HL-60 (cell line): Measurements from ENCODE around the gene CALR3.

Experiments used
- DNase-seq, 2 experiments: peaks; one replicate each; pipeline ENCODE4 v3.0.0-alpha.2; 2010 to 2020; ENCODE audit warnings: low read depth in 1 of 2, low spot score in 1 of 2
- H3K27ac ChIP-seq: fragments of 250-450 bp; sonication (Bioruptor Pico); replicated peaks from 2 replicates; pipeline ENCODE4 v1.5.1; 2020; ENCODE audit warnings: mild to moderate bottlenecking, moderate library complexity
- H3K27me3 ChIP-seq: fragments of 250-450 bp; sonication (Bioruptor Pico); 2 replicates; pipeline ENCODE4 v1.5.1; 2021; ENCODE audit warnings: mild to moderate bottlenecking, moderate library complexity; ENCODE audit not compliant: insufficient read depth, poor library complexity, severe bottlenecking
- H3K4me3 ChIP-seq: replicated peaks from 2 replicates; pipeline ENCODE4 v1.5.1; 2011; ENCODE audit warnings: mild to moderate bottlenecking, control low read depth, low read length; ENCODE audit not compliant: insufficient read depth
- GABPA ChIP-seq: IDR thresholded peaks from 2 replicates; pipeline ENCODE4 v1.6.1; 2012; ENCODE audit warnings: low read depth
- POLR2AphosphoS5 ChIP-seq: IDR thresholded peaks from 2 replicates; pipeline ENCODE4 v1.6.1; 2012; ENCODE audit warnings: low read depth
- SPI1 ChIP-seq: IDR thresholded peaks from 2 replicates; pipeline ENCODE4 v1.6.1; 2012; ENCODE audit warnings: low read depth, mild to moderate bottlenecking, borderline replicate concordance
- TF ChIP-seq, protein P1 (sequence below): IDR thresholded peaks from 2 replicates; pipeline ENCODE4 v1.6.1; 2012; ENCODE audit warnings: low read depth; ENCODE audit not compliant: insufficient replicate concordance
- TF ChIP-seq, protein P2 (sequence below): IDR thresholded peaks from one replicate; pipeline ENCODE4 v1.5.1; 2011; ENCODE audit warnings: low read length, control low read depth, inconsistent platforms; ENCODE audit not compliant: insufficient read depth

CALR3 gene

DNA sequence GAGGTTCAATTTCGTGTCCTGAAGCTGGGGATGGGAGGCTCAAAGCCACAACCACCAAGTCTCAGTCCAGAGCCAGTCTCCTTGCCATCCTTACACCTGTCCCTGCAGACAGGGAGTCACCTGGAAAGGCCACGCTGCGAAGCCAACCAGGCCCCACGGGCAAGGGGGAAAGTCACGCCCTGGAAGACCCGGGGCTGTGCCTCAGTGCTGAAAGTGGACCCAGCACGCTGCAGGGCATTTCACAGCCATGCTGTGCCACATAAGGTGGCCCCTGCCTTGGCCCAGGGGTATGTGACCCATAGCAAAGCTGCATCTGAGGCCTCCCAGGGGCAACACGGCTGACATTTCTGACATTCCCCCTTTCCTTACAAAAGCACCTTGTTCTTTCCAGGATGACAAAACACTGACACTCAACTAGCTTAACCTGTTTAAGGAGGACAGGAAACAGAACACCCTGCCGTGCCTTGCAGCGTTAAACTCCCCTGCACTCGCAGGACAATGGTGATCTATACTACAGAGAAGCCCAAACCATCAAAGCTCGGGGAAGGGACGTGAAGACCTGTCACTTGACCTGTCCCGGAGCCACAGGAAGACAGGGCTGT is 31.5 kb upstream of the CALR3 start:
- DNase-seq = no peak
- no peaks in the 10 kb centered on the region for H3K27me3 ChIP-seq
- no peak overlapping the region for H3K4me3 ChIP-seq
- TF ChIP-seq, protein P1, sequence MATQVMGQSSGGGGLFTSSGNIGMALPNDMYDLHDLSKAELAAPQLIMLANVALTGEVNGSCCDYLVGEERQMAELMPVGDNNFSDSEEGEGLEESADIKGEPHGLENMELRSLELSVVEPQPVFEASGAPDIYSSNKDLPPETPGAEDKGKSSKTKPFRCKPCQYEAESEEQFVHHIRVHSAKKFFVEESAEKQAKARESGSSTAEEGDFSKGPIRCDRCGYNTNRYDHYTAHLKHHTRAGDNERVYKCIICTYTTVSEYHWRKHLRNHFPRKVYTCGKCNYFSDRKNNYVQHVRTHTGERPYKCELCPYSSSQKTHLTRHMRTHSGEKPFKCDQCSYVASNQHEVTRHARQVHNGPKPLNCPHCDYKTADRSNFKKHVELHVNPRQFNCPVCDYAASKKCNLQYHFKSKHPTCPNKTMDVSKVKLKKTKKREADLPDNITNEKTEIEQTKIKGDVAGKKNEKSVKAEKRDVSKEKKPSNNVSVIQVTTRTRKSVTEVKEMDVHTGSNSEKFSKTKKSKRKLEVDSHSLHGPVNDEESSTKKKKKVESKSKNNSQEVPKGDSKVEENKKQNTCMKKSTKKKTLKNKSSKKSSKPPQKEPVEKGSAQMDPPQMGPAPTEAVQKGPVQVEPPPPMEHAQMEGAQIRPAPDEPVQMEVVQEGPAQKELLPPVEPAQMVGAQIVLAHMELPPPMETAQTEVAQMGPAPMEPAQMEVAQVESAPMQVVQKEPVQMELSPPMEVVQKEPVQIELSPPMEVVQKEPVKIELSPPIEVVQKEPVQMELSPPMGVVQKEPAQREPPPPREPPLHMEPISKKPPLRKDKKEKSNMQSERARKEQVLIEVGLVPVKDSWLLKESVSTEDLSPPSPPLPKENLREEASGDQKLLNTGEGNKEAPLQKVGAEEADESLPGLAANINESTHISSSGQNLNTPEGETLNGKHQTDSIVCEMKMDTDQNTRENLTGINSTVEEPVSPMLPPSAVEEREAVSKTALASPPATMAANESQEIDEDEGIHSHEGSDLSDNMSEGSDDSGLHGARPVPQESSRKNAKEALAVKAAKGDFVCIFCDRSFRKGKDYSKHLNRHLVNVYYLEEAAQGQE = no peak
- TF ChIP-seq, protein P2, sequence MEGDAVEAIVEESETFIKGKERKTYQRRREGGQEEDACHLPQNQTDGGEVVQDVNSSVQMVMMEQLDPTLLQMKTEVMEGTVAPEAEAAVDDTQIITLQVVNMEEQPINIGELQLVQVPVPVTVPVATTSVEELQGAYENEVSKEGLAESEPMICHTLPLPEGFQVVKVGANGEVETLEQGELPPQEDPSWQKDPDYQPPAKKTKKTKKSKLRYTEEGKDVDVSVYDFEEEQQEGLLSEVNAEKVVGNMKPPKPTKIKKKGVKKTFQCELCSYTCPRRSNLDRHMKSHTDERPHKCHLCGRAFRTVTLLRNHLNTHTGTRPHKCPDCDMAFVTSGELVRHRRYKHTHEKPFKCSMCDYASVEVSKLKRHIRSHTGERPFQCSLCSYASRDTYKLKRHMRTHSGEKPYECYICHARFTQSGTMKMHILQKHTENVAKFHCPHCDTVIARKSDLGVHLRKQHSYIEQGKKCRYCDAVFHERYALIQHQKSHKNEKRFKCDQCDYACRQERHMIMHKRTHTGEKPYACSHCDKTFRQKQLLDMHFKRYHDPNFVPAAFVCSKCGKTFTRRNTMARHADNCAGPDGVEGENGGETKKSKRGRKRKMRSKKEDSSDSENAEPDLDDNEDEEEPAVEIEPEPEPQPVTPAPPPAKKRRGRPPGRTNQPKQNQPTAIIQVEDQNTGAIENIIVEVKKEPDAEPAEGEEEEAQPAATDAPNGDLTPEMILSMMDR = no peak
- no peak for TF ChIP-seq GABPA
- no peak for TF ChIP-seq SPI1
- no peak for TF ChIP-seq POLR2AphosphoS5
- no peak overlapping the region for H3K27ac ChIP-seq

DNA sequence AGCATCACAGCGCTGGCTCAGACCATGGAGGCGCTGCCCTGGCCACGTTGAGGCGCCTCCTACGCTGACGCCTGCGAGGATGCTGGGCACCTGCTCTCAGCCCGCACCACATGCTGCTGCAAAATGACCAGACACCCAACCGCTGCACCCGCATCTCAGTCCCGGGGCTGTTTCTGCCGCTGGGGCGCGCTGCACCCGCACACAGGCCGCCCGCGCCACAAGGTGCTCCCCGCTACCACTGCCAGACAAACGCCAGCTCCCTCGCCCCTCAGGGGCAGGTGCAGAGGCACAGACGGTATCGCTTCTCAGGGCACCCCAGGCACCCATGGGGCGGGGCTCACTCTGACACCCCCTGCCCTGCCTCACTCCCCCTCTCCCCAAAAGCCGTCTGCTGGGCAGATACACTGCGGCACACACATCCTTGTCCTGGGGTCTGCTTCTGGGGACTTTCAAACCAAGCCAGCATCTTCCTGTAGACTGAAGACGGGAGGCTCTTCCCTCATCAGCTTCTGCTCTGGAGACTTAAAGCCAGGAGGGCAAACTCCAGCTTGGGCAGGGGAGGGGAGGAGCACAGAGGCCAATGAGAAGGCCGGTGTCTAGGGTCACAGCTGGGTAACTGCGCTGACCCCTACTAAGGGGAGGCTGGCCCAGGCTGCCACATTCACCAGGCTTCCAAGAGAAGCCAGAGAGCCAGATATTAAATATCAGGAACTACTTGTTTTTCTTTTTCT is 29.9 kb upstream of the CALR3 start:
- H3K27ac ChIP-seq = no peak overlapping the region
- no peak for DNase-seq
- TF ChIP-seq, protein P1 = no peak
- no peak for TF ChIP-seq GABPA
- TF ChIP-seq, protein P2 = no peak
- TF ChIP-seq POLR2AphosphoS5 = no peak
- no peak for TF ChIP-seq SPI1
- H3K4me3 ChIP-seq = no peak overlapping the region
- H3K27me3 ChIP-seq = no peaks in the 10 kb centered on the region

DNA sequence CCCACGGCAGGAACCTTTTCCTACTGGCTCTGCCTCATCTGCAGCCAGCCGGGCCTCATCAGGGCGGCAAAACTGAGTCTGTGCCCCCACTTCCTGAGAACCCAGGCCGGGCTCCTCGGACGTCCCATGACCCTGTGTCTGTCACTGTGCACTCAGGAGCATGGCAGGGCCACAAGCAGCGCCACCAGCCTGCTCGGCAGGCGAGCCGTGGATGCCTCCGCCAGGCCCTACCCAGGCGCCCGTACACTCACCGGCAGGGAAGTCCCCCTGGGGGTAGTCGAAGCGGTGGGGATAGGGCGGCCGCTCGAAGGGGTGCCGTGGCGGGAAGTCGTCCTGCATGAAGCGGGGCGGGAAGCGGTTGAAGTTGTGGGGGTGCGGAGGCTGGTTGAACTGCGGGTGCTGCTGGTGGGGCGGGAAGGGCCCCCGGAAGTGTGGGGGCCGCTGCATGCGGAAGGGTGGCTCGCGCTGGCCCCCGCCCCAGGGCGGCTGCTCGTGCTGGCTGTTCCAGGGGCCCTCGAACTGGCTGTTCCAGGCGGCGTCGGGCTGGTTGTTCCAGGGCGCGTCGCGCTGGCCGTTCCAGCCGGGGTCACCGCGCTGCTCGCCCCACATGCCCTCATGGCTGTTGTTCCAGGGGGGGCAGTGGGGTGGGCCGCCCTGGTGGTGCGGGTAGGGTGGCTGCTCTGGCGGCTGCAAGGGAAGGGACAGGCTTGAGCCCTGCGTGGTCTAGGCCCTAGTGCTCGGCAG is 29.2 kb upstream of the CALR3 start:
- Histone ChIP-seq H3K27ac (no peak overlapping the region), H3K4me3 (no peak overlapping the region), H3K27me3 (no peaks in the 10 kb centered on the region)
- TF ChIP-seq POLR2AphosphoS5 (no peak), GABPA (no peak), SPI1 (no peak)
- TF ChIP-seq, protein P1 = no peak
- TF ChIP-seq, protein P2 = no peak
- no peak for DNase-seq
